NCI-H2107 (cell line): ENCODE measurements around the gene ATF4.

Experiments used
- DNase-seq: peaks from one replicate; lab custom pipeline; 2025; lab: John Stamatoyannopoulos, UW

The ATF4 gene

GRCh38 chr22:39558950-39559349 lies 38.6 kb downstream of the ATF4 start:
- no peak for DNase-seq

- DNase-seq, result no peak
Measured at GRCh38 chr22:39559456-39560105, 39.2 kb downstream of the ATF4 start.

- DNase-seq, result no peak
Measured at GRCh38 chr22:39560127-39560526, 39.8 kb downstream of the ATF4 start.

GRCh38 chr22:39562839-39563489 lies 42.6 kb downstream of the ATF4 start:
- DNase-seq, result no peak

- DNase-seq, result no peak
Measured at GRCh38 chr22:39563571-39564428, 43.4 kb downstream of the ATF4 start.

- no peak for DNase-seq
Measured at GRCh38 chr22:39565414-39565944, 45.1 kb downstream of the ATF4 start.

- DNase-seq, result no peak
Measured at GRCh38 chr22:39567135-39567946, 47.0 kb downstream of the ATF4 start.

GRCh38 chr22:39568278-39568981 lies 48.1 kb downstream of the ATF4 start:
- DNase-seq, result no peak

GRCh38 chr22:39569066-39569465 lies 48.7 kb downstream of the ATF4 start:
- DNase-seq, result no peak

GRCh38 chr22:39570226-39570625 lies 49.9 kb downstream of the ATF4 start:
- no peak for DNase-seq

GRCh38 chr22:39570665-39571064 lies 50.3 kb downstream of the ATF4 start, which contains the start of gene CACNA1I:
CACNA1I (plus strand) TSS chr22:39570753; CDS start chr22:39570753, 0 bp downstream.
- DNase-seq, result no peak

GRCh38 chr22:39571538-39571937 lies 51.2 kb downstream of the ATF4 start:
- no peak for DNase-seq
